Measurements from ENCODE around the gene CNTNAP4. TPM values are rescaled to one million over a fixed set of nuclear protein-coding genes. Genes with fewer than 3 reads are reported as not detected.

CNTNAP4 gene
- total RNA-seq, 4 donors from 2014 or later = 0.51 to 1.5 (median 0.82) TPM; not detected in 1

- TF ChIP-seq, protein P1, sequence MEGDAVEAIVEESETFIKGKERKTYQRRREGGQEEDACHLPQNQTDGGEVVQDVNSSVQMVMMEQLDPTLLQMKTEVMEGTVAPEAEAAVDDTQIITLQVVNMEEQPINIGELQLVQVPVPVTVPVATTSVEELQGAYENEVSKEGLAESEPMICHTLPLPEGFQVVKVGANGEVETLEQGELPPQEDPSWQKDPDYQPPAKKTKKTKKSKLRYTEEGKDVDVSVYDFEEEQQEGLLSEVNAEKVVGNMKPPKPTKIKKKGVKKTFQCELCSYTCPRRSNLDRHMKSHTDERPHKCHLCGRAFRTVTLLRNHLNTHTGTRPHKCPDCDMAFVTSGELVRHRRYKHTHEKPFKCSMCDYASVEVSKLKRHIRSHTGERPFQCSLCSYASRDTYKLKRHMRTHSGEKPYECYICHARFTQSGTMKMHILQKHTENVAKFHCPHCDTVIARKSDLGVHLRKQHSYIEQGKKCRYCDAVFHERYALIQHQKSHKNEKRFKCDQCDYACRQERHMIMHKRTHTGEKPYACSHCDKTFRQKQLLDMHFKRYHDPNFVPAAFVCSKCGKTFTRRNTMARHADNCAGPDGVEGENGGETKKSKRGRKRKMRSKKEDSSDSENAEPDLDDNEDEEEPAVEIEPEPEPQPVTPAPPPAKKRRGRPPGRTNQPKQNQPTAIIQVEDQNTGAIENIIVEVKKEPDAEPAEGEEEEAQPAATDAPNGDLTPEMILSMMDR (IDR thresholded peaks at IDR 0.05; ENCODE audit: low read depth) = no peak
These were observed 32.6 kb downstream of the CNTNAP4 start for GRCh38 chr16:76309639-76310335.

DNA sequence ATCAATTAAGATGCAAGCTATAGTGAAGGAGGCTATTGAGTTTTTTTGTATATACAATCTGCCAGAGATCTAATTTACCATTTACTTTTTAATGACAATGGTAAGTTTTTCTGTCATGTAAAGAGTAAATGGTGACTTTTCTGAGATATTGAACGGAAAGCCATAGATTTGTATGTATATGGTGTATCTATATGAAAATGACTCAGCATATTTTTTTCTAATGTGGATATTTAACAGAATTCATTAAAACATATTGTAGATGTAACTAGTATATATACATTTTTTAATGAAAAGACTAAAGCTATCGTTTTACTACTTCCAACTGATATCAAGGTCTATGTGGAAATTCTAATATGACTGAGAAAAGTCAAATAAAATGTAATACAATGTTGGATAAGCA is 34.1 kb downstream of the CNTNAP4 start:
- TF ChIP-seq, protein P1 (IDR thresholded peaks at IDR 0.05; ENCODE audit: low read depth) = no peak

GRCh38 chr16:76318565-76318964 is 41.4 kb downstream of the CNTNAP4 start:
- TF ChIP-seq, protein P1 (IDR thresholded peaks at IDR 0.05; ENCODE audit: low read depth) = no peak

DNA sequence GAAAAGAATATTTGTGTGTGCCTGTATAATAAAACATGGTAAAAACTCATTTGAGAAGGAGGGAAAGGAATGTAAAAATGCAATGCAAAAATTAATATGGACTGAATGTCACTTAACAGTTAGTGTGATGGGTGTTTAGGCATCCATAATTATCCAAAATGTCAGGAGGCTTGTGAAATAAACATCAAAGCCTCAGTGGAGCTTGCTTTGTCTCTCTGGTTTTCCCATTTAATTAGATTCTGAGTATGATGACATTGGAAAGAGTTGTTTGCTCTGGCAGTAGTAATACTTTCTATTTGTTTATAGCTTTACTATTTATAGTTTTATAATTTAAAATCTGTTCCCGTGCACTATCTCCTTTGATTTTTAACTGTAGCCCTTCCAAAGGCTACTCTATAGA is 51.9 kb downstream of the CNTNAP4 start:
- TF ChIP-seq, protein P1 (IDR thresholded peaks at IDR 0.05; ENCODE audit: low read depth) = no peak

DNA sequence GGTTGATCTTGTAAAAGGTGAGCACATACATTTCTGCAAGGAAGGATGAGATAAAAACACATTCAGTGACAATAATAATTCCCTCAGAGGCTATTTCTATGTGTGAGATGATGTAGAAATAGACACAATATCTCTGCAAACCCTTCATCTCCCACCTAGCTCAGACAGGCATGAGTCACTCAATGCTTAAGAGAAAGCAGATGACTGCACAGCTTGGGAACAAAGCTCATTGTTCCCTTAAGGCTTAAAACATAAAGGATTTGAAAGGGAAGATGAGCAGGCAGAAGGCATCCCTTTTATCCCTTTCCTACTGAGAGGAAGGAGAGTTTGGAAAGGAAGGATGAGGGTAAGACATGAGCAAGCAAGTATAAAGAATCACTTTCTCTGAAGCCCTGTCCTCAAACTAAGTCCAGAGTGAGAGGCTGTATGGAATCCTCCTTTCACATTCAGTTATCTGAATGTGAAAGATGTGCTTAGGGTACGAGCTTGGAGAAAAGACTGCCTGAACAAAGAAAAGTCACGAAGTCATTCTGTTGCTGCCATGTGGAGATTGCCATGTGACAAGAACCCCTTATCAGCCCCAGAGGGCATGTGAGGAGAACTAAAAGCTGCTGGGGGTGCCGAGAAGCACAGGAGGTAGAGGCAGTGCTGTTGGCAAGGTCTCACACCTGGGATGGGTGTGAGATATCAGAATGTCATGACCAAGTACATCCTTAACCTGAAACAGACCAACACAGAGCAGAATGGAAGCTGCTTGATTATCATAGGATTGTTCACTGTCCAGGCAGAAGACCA is 58.2 kb downstream of the CNTNAP4 start:
- TF ChIP-seq, protein P1 (IDR thresholded peaks at IDR 0.05; ENCODE audit: low read depth) = no peak

GRCh38 chr16:76336112-76336511 is 58.9 kb downstream of the CNTNAP4 start:
- TF ChIP-seq, protein P1 (IDR thresholded peaks at IDR 0.05; ENCODE audit: low read depth) = no peak

DNA sequence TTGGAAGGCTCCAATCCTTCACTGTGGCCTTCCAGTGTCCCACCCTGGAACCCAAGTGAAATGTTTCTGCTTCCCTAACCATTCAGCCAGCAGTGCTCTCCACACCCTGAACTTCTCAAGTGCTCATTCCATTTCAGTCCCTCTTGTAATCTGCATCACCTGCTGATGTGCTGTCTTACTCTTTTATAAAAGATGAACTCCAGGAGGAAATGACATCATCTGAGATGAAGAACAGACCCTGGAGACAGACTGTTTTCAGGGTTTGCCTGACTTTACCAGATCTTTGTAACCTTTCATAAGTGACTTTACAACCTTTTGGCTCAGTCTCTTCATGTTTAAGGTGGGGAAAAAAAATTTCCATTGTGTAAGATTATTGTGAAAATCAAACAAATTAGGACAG is 61.3 kb downstream of the CNTNAP4 start:
- TF ChIP-seq, protein P1 (IDR thresholded peaks at IDR 0.05; ENCODE audit: low read depth) = no peak
